BE2C (cell line): Measurements from ENCODE around the gene PRTFDC1.
A peak's percentile ranks its signal among the peaks of the same experiment; 100 is the strongest.

Experiments
- DNase-seq: peaks from one replicate; pipeline ENCODE4 v3.0.0-alpha.2; 2020
- H3K27me3 ChIP-seq: fragments of 250-450 bp; sonication (Bioruptor Pico); 2 replicates; pipeline ENCODE4 v1.5.1; 2020; ENCODE audit warnings: mild to moderate bottlenecking
- H3K36me3 ChIP-seq: fragments of 250-450 bp; sonication (Bioruptor Pico); 2 replicates; pipeline ENCODE4 v1.5.1; 2020; ENCODE audit warnings: mild to moderate bottlenecking
- H3K4me1 ChIP-seq: fragments of 250-450 bp; sonication (Bioruptor Pico); 2 replicates; pipeline ENCODE4 v1.5.1; 2020
- H3K4me3 ChIP-seq: 2 replicates; pipeline ENCODE4 v1.5.1; 2011; ENCODE audit warnings: low read depth, low read length
- H3K9me3 ChIP-seq: fragments of 250-450 bp; sonication (Bioruptor Pico); 2 replicates; pipeline ENCODE4 v1.5.1; 2020
- CTCF ChIP-seq: IDR thresholded peaks from 2 replicates; pipeline ENCODE4 v1.5.1; 2012; ENCODE audit warnings: mild to moderate bottlenecking, low read depth, low read length

Gene PRTFDC1

DNA sequence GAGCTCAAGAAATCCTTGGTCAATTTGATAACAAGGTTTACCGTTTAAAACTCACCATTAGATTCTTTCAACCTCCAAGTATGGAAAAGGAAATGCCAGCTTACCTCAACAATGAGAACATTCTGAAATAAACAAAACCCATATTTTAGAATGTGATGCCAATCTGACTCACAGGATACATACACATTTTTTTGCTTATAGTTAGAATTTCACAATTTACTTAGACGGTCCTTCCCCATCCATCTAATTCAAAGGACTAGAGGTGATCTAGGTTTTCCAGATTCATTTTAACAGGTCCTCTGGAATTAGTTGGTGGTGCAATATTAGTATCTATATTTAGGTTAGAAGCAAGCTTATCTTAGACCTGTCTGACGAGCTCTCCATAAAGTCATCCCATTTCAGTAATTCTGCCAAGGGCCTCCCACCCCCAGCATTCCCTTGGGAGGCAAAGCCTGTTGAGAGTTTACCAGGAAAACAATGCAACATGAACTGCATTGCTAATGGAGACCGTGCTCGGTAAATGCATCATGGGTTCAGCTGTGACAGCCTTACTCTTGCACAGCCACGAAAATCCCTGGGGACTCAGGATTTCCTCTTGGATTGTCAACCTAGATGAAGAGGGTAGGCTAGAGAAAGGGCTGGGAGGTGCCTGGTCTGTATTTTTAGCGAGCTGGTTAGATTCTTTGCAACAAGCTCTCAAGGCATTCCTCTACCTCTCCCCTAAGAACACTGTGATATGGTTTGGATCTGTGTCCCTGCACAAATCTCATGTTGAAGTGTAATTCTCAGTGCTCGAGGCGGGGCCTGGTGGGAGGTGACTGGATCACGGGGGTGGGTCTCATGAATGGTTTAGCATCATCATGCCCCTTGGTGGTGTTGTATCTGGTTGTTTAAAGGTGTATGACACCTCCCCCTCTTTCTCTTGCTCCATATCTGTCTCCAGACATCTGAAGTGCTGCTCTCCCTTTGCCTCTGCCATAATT lies 93.8 kb downstream of the PRTFDC1 start:
- peak overlapping the region; percentile 36 for H3K4me3 ChIP-seq
- peak; percentile 69 for DNase-seq
- no peaks in the 10 kb centered on the region for H3K9me3 ChIP-seq
- no peak for TF ChIP-seq CTCF
- no peaks in the 10 kb centered on the region for H3K36me3 ChIP-seq
- peaks cover 10% of the 10 kb centered on the region for H3K4me1 ChIP-seq
- H3K27me3 ChIP-seq, result no peaks in the 10 kb centered on the region

GRCh38 chr10:24857031-24857725 lies 95.2 kb downstream of the PRTFDC1 start:
- no peak for DNase-seq
- H3K36me3 ChIP-seq, result no peaks in the 10 kb centered on the region
- H3K9me3 ChIP-seq, result no peaks in the 10 kb centered on the region
- H3K27me3 ChIP-seq, result no peaks in the 10 kb centered on the region
- H3K4me1 ChIP-seq, result peaks cover 10% of the 10 kb centered on the region
- H3K4me3 ChIP-seq, result no peak overlapping the region
- TF ChIP-seq CTCF, result no peak

DNA sequence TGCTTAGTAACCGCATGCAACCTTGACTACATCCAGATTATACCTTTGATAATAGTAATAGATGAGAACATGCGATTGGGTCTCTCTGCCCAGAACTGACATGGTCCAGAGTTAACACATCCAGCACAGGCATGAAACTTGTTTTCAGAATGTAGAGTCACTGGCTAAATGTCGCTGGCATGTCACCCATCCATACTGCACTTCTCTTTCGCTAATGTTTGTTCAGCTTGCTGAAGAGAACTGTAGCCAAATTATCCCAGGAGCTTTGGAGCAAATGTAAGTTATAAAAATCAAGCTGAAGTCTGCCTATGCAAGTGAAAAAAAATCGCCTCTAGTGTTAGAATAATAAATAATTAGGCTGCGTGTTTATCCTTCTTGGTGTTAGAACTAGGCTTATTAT lies 98.2 kb downstream of the PRTFDC1 start:
- no peaks in the 10 kb centered on the region for H3K9me3 ChIP-seq
- H3K4me1 ChIP-seq, result peaks cover 9% of the 10 kb centered on the region
- DNase-seq, result no peak
- H3K36me3 ChIP-seq, result no peaks in the 10 kb centered on the region
- TF ChIP-seq CTCF, result no peak
- no peaks in the 10 kb centered on the region for H3K27me3 ChIP-seq
- H3K4me3 ChIP-seq, result no peak overlapping the region

GRCh38 chr10:24853661-24854060 lies 98.7 kb downstream of the PRTFDC1 start:
- peaks cover 7% of the 10 kb centered on the region for H3K4me1 ChIP-seq
- H3K9me3 ChIP-seq, result no peaks in the 10 kb centered on the region
- no peaks in the 10 kb centered on the region for H3K27me3 ChIP-seq
- no peak for DNase-seq
- TF ChIP-seq CTCF, result no peak
- no peak overlapping the region for H3K4me3 ChIP-seq
- no peaks in the 10 kb centered on the region for H3K36me3 ChIP-seq

DNA sequence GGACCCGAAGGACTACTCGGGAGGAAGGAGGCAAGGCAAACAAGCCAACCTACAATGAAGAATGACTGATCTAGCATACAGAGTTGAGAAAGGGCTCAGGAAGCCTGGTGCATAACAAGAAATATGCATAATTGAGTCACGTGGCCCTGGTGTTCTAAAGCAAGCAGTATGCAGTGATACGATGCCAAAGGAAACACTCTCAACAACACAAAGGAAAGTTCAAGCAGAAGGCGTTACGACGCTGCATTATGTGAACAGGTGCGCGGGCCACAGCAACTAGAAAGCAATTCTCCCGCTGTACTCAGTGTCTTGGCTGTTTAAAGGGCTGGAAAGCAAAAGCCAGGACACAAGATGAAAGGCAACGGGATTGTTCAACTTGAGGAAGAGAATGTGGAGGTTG lies 100.8 kb downstream of the PRTFDC1 start:
- Histone ChIP-seq H3K36me3 (no peaks in the 10 kb centered on the region), H3K9me3 (no peaks in the 10 kb centered on the region), H3K4me1 (no peaks in the 10 kb centered on the region), H3K27me3 (no peaks in the 10 kb centered on the region), H3K4me3 (no peak overlapping the region)
- no peak for TF ChIP-seq CTCF
- DNase-seq, result no peak
